Measurements from ENCODE around the gene VPS33A. TPM values are rescaled to one million over a fixed set of nuclear protein-coding genes. Genes with fewer than 3 reads are reported as not detected.

VPS33A gene
- total and polyA plus RNA-seq, 4 donors: 6.4 to 14.9 (median 10.0) TPM

DNA sequence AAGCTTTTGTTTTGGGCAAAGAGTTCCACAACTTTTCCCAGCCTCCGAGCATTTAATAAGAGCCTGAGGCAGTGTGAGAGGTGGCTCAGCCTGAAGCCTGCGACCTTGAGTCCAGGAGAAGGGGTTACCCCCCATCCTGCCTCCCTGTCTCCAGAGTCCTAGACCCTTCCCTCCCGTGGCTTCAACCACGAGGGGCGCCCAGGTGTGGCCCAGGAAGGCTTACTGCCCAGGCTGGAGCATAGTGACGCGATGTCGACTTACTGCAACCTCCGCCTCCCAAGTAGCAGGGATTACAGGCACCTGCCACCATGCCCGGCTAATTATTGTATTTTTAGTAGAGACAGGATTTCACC lies 82.7 kb downstream of the VPS33A start:
- WGBS: 89% methylated on average over 10 of the region's 10 CpGs
- Histone ChIP-seq H3K4me1 (ENCODE audit: control insufficient read depth in 4 of 4, insufficient read depth in 4 of 4, low read length in 3 of 4) (peaks cover 5 to 17% (median 12%) of the 10 kb centered on the region in 4 donors), H3K4me3 (ENCODE audit: low read depth in 1 of 3, low read length in 3 of 3) (no peak overlapping the region), H3K27me3 (ENCODE audit: control insufficient read depth in 4 of 4, insufficient read depth in 4 of 4, low read length in 3 of 4) (no peaks in the 10 kb centered on the region), H3K36me3 (ENCODE audit: control insufficient read depth in 4 of 4, insufficient read depth in 3 of 4, low read depth in 1 of 4, low read length in 3 of 4) (no peaks in the 10 kb centered on the region), H3K27ac (ENCODE audit: low read depth in 1 of 2, low read length in 2 of 2) (no peak overlapping the region), H3K9me3 (ENCODE audit: control insufficient read depth in 4 of 4, low read length in 3 of 4) (no peaks in the 10 kb centered on the region), H3K9ac (ENCODE audit: low read depth in 1 of 2, low read length in 2 of 2) (no peak overlapping the region)
- no peak for DNase-seq (ENCODE audit: low spot score)
- TF ChIP-seq FOXA2 (IDR thresholded peaks at IDR 0.05): no peak
- no peak for TF ChIP-seq GABPA (IDR thresholded peaks at IDR 0.05 in 1 of 2, conservative IDR thresholded peaks at IDR 0.05 in 1 of 2)
- TF ChIP-seq RAD21 (IDR thresholded peaks at IDR 0.05): no peak
- no peak for TF ChIP-seq YY1 (IDR thresholded peaks at IDR 0.05)
- TF ChIP-seq HNF4G (IDR thresholded peaks at IDR 0.05): no peak
- no peak for TF ChIP-seq SP1 (IDR thresholded peaks at IDR 0.05)
- no peak for TF ChIP-seq NR2F2 (IDR thresholded peaks at IDR 0.05)
- TF ChIP-seq, protein P1, sequence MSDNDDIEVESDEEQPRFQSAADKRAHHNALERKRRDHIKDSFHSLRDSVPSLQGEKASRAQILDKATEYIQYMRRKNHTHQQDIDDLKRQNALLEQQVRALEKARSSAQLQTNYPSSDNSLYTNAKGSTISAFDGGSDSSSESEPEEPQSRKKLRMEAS (IDR thresholded peaks at IDR 0.05): no peak

DNA sequence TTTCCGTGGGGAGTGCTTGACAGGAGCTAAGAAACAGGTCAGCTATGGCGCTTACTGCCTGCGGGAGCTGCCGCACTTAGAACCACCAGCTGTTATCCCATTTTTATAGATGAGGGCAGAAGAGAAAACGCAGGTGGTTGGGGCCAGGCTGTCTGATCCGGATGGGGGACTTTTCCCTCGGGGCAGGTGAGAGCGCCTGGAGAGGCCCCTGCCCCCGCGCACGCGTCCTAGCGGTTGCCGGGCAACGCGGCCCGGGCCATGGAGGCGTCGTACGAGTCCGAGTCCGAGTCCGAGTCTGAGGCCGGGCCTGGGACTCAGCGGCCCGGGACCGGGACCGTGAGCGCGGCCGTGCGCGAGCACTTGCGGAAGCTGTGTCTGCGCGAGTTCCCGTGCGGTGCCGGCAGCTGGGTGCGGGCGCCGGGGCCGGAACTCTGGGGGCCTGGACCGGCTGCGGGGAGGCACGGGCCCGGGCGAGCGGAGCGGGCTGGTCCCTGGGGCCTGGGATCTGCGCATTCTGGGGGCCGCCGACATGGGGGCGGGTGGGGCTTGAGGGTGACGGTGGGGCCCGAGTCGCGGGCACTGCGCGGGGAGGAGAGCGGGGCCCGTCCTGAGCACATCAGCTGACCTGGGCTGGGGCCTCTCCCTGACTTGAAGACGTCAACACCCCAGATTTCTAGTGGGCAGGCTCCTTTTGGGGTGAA lies 83.3 kb downstream of the VPS33A start, which contains the start of gene LRRC43:
TSS of gene LRRC43 (plus strand) at position 237 of the 701 bp plus-strand sequence. CDS start at position 259, 22 bp downstream.
- H3K9me3 ChIP-seq (ENCODE audit: control insufficient read depth in 4 of 4, low read length in 3 of 4): no peaks in the 10 kb centered on the region
- H3K27ac ChIP-seq (ENCODE audit: low read depth in 1 of 2, low read length in 2 of 2): no peak within 1 kb of the TSS
- H3K27me3 ChIP-seq (ENCODE audit: control insufficient read depth in 4 of 4, insufficient read depth in 4 of 4, low read length in 3 of 4): no peaks in the 10 kb centered on the region
- no peaks in the 10 kb centered on the region for H3K36me3 ChIP-seq (ENCODE audit: control insufficient read depth in 4 of 4, insufficient read depth in 3 of 4, low read depth in 1 of 4, low read length in 3 of 4)
- DNase-seq (ENCODE audit: low spot score): no peak
- 16% methylated on average over 63 of the region's 63 CpGs for WGBS
- peaks cover 5 to 17% (median 12%) of the 10 kb centered on the region in 4 donors for H3K4me1 ChIP-seq (ENCODE audit: control insufficient read depth in 4 of 4, insufficient read depth in 4 of 4, low read length in 3 of 4)
- no peak within 1 kb of the TSS for H3K9ac ChIP-seq (ENCODE audit: low read depth in 1 of 2, low read length in 2 of 2)
- H3K4me3 ChIP-seq (ENCODE audit: low read depth in 1 of 3, low read length in 3 of 3): peak within 1 kb of the TSS in 2 of 3 donors; percentile 30 to 53
- TF ChIP-seq NR2F2 (IDR thresholded peaks at IDR 0.05): no peak
- no peak for TF ChIP-seq JUND (IDR thresholded peaks at IDR 0.05)
- TF ChIP-seq, protein P1 (IDR thresholded peaks at IDR 0.05): no peak
- no peak for TF ChIP-seq HNF4A (conservative IDR thresholded peaks at IDR 0.05)
- no peak for TF ChIP-seq SP1 (IDR thresholded peaks at IDR 0.05)

Small RNAs within 50 kb of the gene (small RNA-seq; reads per million reads assigned to genes)
- gene DIABLO: 0.33 reads per million, percentile 34 among the genes with 10 or more reads in this experiment

Other genes with a start within 250 kb of the VPS33A start
- gene BCL7A, start 244.6 kb downstream of the VPS33A start, total RNA-seq: 1 to 10 TPM; 5.9 to 8.3 TPM
- 1 to 10 TPM; 3.5 to 4.0 TPM for gene BCL7A, start 244.6 kb downstream of the VPS33A start, polyA plus RNA-seq
- gene MLXIP, start 187.7 kb downstream of the VPS33A start, total RNA-seq: 10 to 100 TPM; 10.6 to 19.5 TPM
- gene MLXIP, start 187.7 kb downstream of the VPS33A start, polyA plus RNA-seq: 10 to 100 TPM; 10.6 to 11.4 TPM
- gene IL31, start 92.3 kb downstream of the VPS33A start, total RNA-seq: not detected
- gene IL31, start 92.3 kb downstream of the VPS33A start, polyA plus RNA-seq: not detected
- gene LRRC43, start 83.4 kb downstream of the VPS33A start, total RNA-seq: under 1 TPM in 1 of 2 donors, not detected in 1; 0.67 TPM
- under 1 TPM; 0.03 to 0.13 TPM for gene LRRC43, start 83.4 kb downstream of the VPS33A start, polyA plus RNA-seq
- gene B3GNT4, start 62.8 kb downstream of the VPS33A start, total RNA-seq: not detected
- gene B3GNT4, start 62.8 kb downstream of the VPS33A start, polyA plus RNA-seq: under 1 TPM; 0.14 to 0.43 TPM
- gene DIABLO, start 40.4 kb downstream of the VPS33A start, total RNA-seq: 10 to 100 TPM; 20.4 to 27.4 TPM
- gene DIABLO, start 40.4 kb downstream of the VPS33A start, polyA plus RNA-seq: 10 to 100 TPM; 29.5 to 34.4 TPM
- gene CLIP1, start 156.2 kb upstream of the VPS33A start, total RNA-seq: 10 to 100 TPM; 19.9 to 41.9 TPM
- 10 to 100 TPM; 13.0 to 32.2 TPM for gene CLIP1, start 156.2 kb upstream of the VPS33A start, polyA plus RNA-seq
- 10 to 100 TPM; 18.7 to 20.5 TPM for gene ZCCHC8, start 234.4 kb upstream of the VPS33A start, total RNA-seq
- gene ZCCHC8, start 234.4 kb upstream of the VPS33A start, polyA plus RNA-seq: 1 to 10 TPM; 5.2 to 7.2 TPM